ENCODE measurements around the gene ERRFI1. TPM values are rescaled to one million over a fixed set of nuclear protein-coding genes. Genes with fewer than 3 reads are reported as not detected.
"Not testable (repeated sequence)": the region's sequence is repeated elsewhere in the genome, so short reads cannot be mapped to it uniquely, and the experiment has no call there.

Gene ERRFI1
- total RNA-seq, 2 donors from 2014 or later = 61.4 to 72.5 TPM

DNA sequence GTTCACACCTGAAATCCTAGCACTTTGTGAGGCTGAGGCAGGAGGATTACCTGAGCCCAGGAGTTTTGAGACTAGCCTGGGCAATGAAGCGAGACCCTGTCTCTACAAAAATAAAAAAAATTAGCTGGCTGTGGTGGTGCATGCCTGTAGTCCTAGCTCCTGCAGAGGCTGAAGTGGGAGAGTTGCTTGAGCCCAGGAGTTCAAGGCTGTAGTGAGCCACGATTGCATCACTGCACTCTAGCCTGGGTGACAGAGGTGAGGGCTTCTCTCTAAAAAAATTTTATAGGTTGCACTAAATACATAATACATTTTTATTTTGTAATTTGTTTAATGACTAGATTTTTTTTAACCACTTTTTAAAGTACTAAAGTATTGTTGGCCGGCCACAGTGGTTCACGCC is 58.5 kb downstream of the ERRFI1 start:
- Mint-ChIP-seq H3K27ac (no peak overlapping the region), H3K4me1 (peaks cover 2% of the 10 kb centered on the region), H3K9me3 (no peaks in the 10 kb centered on the region), H3K36me3 (ENCODE audit: low read depth) (peaks cover 78% of the 10 kb centered on the region), H3K27me3 (ENCODE audit: insufficient read depth) (no peaks in the 10 kb centered on the region), H3K4me3 (no peak overlapping the region)
- no peaks in the 10 kb centered on the region for H3K4me1 ChIP-seq (ENCODE audit: control insufficient read depth, insufficient read depth, low read length)
- no peak overlapping the region for H3K27ac ChIP-seq (ENCODE audit: low read depth, low read length)
- H3K36me3 ChIP-seq (ENCODE audit: control insufficient read depth, insufficient read depth, low read length) = peaks cover 93% of the 10 kb centered on the region
- 89 to 95% methylated on average over 1 to 4 of the region's 4 CpGs for WGBS, 2 experiments (ENCODE audit: insufficient coverage in 1 of 2, insufficient read length in 1 of 2)
- H3K27me3 ChIP-seq (ENCODE audit: control insufficient read depth, insufficient read depth, low read length, poor library complexity, severe bottlenecking) = no peaks in the 10 kb centered on the region
- no peaks in the 10 kb centered on the region for H3K9me3 ChIP-seq (ENCODE audit: control insufficient read depth, low read length)
- H3K9ac ChIP-seq (ENCODE audit: extremely low read depth, low read length, poor library complexity, severe bottlenecking) = no peak overlapping the region
- TF ChIP-seq, protein P1, sequence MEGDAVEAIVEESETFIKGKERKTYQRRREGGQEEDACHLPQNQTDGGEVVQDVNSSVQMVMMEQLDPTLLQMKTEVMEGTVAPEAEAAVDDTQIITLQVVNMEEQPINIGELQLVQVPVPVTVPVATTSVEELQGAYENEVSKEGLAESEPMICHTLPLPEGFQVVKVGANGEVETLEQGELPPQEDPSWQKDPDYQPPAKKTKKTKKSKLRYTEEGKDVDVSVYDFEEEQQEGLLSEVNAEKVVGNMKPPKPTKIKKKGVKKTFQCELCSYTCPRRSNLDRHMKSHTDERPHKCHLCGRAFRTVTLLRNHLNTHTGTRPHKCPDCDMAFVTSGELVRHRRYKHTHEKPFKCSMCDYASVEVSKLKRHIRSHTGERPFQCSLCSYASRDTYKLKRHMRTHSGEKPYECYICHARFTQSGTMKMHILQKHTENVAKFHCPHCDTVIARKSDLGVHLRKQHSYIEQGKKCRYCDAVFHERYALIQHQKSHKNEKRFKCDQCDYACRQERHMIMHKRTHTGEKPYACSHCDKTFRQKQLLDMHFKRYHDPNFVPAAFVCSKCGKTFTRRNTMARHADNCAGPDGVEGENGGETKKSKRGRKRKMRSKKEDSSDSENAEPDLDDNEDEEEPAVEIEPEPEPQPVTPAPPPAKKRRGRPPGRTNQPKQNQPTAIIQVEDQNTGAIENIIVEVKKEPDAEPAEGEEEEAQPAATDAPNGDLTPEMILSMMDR (conservative IDR thresholded peaks at IDR 0.05) = no peak
- DNase-seq = no peak
- H3K4me3 ChIP-seq (ENCODE audit: low read length) = no peak overlapping the region

DNA sequence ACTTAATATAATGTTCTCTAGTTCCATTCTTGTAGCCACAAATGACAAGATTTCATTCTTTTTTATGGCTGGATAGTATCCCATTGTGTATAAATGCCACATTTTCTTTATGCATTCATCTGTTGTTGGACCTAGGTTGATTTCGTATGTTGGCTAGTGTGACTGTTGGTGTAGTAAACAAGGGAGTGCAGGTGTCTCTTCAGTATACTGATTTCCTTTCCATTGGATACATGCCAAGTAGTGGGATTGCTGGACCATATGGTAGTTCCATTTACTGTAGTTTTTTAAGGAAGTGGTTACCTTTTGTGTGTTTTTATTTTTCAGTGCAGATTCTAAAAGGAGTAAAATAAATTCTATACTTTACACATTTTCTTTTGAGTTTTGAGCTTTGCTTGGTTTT is 58.9 kb downstream of the ERRFI1 start:
- Histone ChIP-seq H3K4me3 (ENCODE audit: low read length) (no peak overlapping the region), H3K36me3 (ENCODE audit: control insufficient read depth, insufficient read depth, low read length) (peaks cover 89% of the 10 kb centered on the region)
- peaks cover 73% of the 10 kb centered on the region for H3K36me3 Mint-ChIP-seq (ENCODE audit: low read depth)

DNA sequence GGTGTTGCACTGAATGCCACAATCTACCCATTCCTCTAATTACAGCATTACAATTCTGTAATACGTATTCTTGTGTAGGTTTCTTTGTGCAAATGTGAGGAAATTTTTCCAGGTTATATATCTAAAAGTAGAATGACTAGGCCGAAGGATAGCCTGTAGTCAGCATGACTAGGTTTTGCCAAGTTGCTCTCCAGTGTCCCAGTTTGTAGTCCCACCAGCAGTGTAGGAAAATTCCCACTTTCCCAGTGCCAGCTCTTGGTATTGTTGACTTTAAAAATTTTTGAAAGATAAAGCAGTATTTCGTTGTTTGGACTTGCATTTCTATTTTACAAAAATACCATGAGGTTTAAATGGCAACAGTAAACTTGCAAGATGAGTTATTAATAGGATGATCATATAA is 61.6 kb downstream of the ERRFI1 start:
- Histone ChIP-seq H3K36me3 (ENCODE audit: control insufficient read depth, insufficient read depth, low read length) (peaks cover 64% of the 10 kb centered on the region), H3K9me3 (ENCODE audit: control insufficient read depth, low read length) (no peaks in the 10 kb centered on the region), H3K4me1 (ENCODE audit: control insufficient read depth, insufficient read depth, low read length) (no peaks in the 10 kb centered on the region), H3K27ac (ENCODE audit: low read depth, low read length) (no peak overlapping the region), H3K27me3 (ENCODE audit: control insufficient read depth, insufficient read depth, low read length, poor library complexity, severe bottlenecking) (no peaks in the 10 kb centered on the region), H3K4me3 (ENCODE audit: low read length) (no peak overlapping the region), H3K9ac (ENCODE audit: extremely low read depth, low read length, poor library complexity, severe bottlenecking) (no peak overlapping the region)
- H3K27ac Mint-ChIP-seq = no peak overlapping the region
- H3K4me3 Mint-ChIP-seq = no peak overlapping the region
- no peak for DNase-seq
- WGBS, 2 experiments (ENCODE audit: insufficient coverage in 1 of 2, insufficient read length in 1 of 2) = 95 to 97% methylated on average over 2 to 3 of the region's 3 CpGs
- no peaks in the 10 kb centered on the region for H3K9me3 Mint-ChIP-seq
- H3K36me3 Mint-ChIP-seq (ENCODE audit: low read depth) = peaks cover 51% of the 10 kb centered on the region
- H3K4me1 Mint-ChIP-seq = peaks cover 19% of the 10 kb centered on the region
- TF ChIP-seq, protein P1 (conservative IDR thresholded peaks at IDR 0.05) = no peak
- no peaks in the 10 kb centered on the region for H3K27me3 Mint-ChIP-seq (ENCODE audit: insufficient read depth)

More for the DNA sequence above, 58.9 kb downstream of the ERRFI1 start:
- TF ChIP-seq, protein P1 (conservative IDR thresholded peaks at IDR 0.05) = no peak
- H3K27ac ChIP-seq (ENCODE audit: low read depth, low read length) = no peak overlapping the region
- Mint-ChIP-seq H3K4me1 (peaks cover 6% of the 10 kb centered on the region), H3K27ac (no peak overlapping the region), H3K9me3 (no peaks in the 10 kb centered on the region), H3K27me3 (ENCODE audit: insufficient read depth) (no peaks in the 10 kb centered on the region), H3K4me3 (no peak overlapping the region)
- H3K4me1 ChIP-seq (ENCODE audit: control insufficient read depth, insufficient read depth, low read length) = no peaks in the 10 kb centered on the region
- H3K9ac ChIP-seq (ENCODE audit: extremely low read depth, low read length, poor library complexity, severe bottlenecking) = no peak overlapping the region
- H3K27me3 ChIP-seq (ENCODE audit: control insufficient read depth, insufficient read depth, low read length, poor library complexity, severe bottlenecking) = no peaks in the 10 kb centered on the region
- DNase-seq = no peak
- WGBS, 2 experiments (ENCODE audit: insufficient coverage in 1 of 2, insufficient read length in 1 of 2) = 96% methylated on average over 1 of the region's 1 CpG; no CpG with 5 or more reads in 1 of the 2 experiments
- H3K9me3 ChIP-seq (ENCODE audit: control insufficient read depth, low read length) = no peaks in the 10 kb centered on the region

DNA sequence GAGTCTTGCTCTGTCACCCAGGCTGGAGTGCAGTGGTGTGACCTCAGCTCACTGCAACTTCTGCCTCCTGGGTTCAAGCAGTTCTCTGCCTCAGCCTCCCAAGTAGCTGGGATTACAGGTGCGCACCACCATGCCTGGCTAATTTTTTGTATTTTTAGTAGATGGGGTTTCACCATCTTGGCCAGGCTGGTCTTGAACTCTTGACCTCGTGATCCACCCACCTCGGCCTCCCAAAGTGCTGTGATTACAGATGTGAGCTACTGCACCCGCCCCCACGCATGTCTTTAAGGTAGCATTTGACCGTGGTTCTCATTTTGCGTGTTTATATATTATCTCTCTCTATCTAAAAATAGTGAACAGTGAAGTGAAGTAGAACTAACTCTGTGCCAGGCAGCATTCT is 62.3 kb downstream of the ERRFI1 start:
- not testable (repeated sequence) for H3K4me3 ChIP-seq (ENCODE audit: low read length); H3K9me3 ChIP-seq (ENCODE audit: control insufficient read depth, low read length); H3K4me1 ChIP-seq (ENCODE audit: control insufficient read depth, insufficient read depth, low read length); H3K27ac ChIP-seq (ENCODE audit: low read depth, low read length); H3K27me3 Mint-ChIP-seq (ENCODE audit: insufficient read depth); H3K27me3 ChIP-seq (ENCODE audit: control insufficient read depth, insufficient read depth, low read length, poor library complexity, severe bottlenecking); DNase-seq; H3K9ac ChIP-seq (ENCODE audit: extremely low read depth, low read length, poor library complexity, severe bottlenecking); H3K9me3 Mint-ChIP-seq; H3K4me3 Mint-ChIP-seq; H3K27ac Mint-ChIP-seq
- peaks cover 46% of the 10 kb centered on the region for H3K36me3 Mint-ChIP-seq (ENCODE audit: low read depth)
- H3K4me1 Mint-ChIP-seq = peaks cover 19% of the 10 kb centered on the region
- H3K36me3 ChIP-seq (ENCODE audit: control insufficient read depth, insufficient read depth, low read length) = peaks cover 58% of the 10 kb centered on the region
- WGBS, 2 experiments (ENCODE audit: insufficient coverage in 1 of 2, insufficient read length in 1 of 2) = 98 to 100% methylated on average over 2 to 7 of the region's 7 CpGs

DNA sequence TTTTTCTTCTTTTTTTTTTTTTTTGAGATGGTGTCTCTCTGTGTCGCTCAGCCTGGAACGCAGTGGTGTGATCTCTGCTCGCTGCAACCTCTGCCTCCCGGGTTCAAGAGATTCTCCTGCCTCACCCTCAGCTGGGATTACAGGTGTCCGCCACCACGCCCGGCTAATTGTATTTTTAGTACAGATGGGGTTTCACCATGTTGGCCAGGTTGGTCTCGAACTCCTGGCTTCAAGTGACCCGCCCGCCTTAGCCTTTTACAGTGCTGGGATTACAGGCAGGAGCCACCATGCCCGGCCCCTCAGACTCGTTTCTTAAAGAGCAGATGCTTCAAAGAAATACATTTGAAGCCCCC is 62.8 kb downstream of the ERRFI1 start:
- H3K4me3 Mint-ChIP-seq; H3K27me3 Mint-ChIP-seq (ENCODE audit: insufficient read depth); H3K4me3 ChIP-seq (ENCODE audit: low read length); H3K27ac ChIP-seq (ENCODE audit: low read depth, low read length); DNase-seq; H3K9me3 ChIP-seq (ENCODE audit: control insufficient read depth, low read length); H3K4me1 ChIP-seq (ENCODE audit: control insufficient read depth, insufficient read depth, low read length); H3K9me3 Mint-ChIP-seq; H3K27ac Mint-ChIP-seq; H3K27me3 ChIP-seq (ENCODE audit: control insufficient read depth, insufficient read depth, low read length, poor library complexity, severe bottlenecking); H3K9ac ChIP-seq (ENCODE audit: extremely low read depth, low read length, poor library complexity, severe bottlenecking): not testable (repeated sequence)
- 81 to 96% methylated on average over 5 to 12 of the region's 12 CpGs for WGBS, 2 experiments (ENCODE audit: insufficient coverage in 1 of 2, insufficient read length in 1 of 2)
- Mint-ChIP-seq H3K4me1 (peaks cover 19% of the 10 kb centered on the region), H3K36me3 (ENCODE audit: low read depth) (peaks cover 43% of the 10 kb centered on the region)
- H3K36me3 ChIP-seq (ENCODE audit: control insufficient read depth, insufficient read depth, low read length) = peaks cover 53% of the 10 kb centered on the region
